HepG2 (cell line): ENCODE data around the gene FASTKD2. TPM values are rescaled to one million over a fixed set of nuclear protein-coding genes. Genes with fewer than 3 reads are reported as not detected.

ENCODE experiments used
- ATAC-seq: fragments of 200-7000 bp; cut with Tn5 transposase; 3 replicates; pipeline ENCODE4 v1.9.1; 2020; ENCODE audit warnings: mild to moderate bottlenecking, moderate library complexity
- BruUV-seq: library from RNA; stranded (reverse); fragments of 400-500 nt; replicated peaks from 2 replicates; lab custom pipeline; 2021; lab: Mats Ljungman, UMichigan
- CTCF ChIA-PET: fragments of 300-600 bp; formaldehyde crosslinking; extraction: SDS; loops from one replicate; lab custom pipeline; 2021; ENCODE audit warnings: low total read pairs, inconsistent platforms, low intra/inter-chr PET ratio; lab: Yijun Ruan, JAX
- POLR2A ChIA-PET: fragments of 350-600 bp; sonication (Branson Sonifier 250); formaldehyde crosslinking; loops from one replicate; lab custom pipeline; 2020; ENCODE audit warnings: antibody characterized with exemption, inconsistent platforms; lab: Yijun Ruan, JAX
- DNase-seq: peaks from one replicate; pipeline ENCODE4 v3.0.0-alpha.2; 2015; ENCODE audit warnings: low spot score
- FAIRE-seq: peaks from 3 replicates; lab custom pipeline; 2011; peaks lifted over from hg19 to GRCh38; lab: Jason Lieb, UNC
- H2AFZ ChIP-seq: one replicate; pipeline ENCODE4 v1.6.1; 2011; ENCODE audit warnings: low read length, inconsistent platforms
- H3K27ac ChIP-seq: fragments of 300-600 bp; 3 replicates; pipeline ENCODE4 v1.8.0; 2011; ENCODE audit warnings: mixed run types, mild to moderate bottlenecking, mixed read lengths, low read length, inconsistent platforms; ENCODE audit not compliant: insufficient read depth; ENCODE audit errors: extremely low read length
- H3K27me3 ChIP-seq, 2 experiments: fragments of 200-600 bp in 1 of 2; 2 replicates in 1 of 2; 3 replicates in 1 of 2; pipeline versions ENCODE4 v1.6.0 to v1.8.0; 2011; ENCODE audit warnings: low read length in 2 of 2, mild to moderate bottlenecking in 2 of 2, moderate library complexity in 2 of 2, inconsistent platforms in 1 of 2; ENCODE audit not compliant: insufficient read depth in 2 of 2, control insufficient read depth in 1 of 2
- H3K36me3 ChIP-seq, 2 experiments: fragments of 200-600 bp in 1 of 2; replicated peaks in 1 of 2; 2 replicates in 1 of 2; 3 replicates in 1 of 2; pipeline versions ENCODE4 v1.5.1 to v1.8.0; 2011; ENCODE audit warnings: low read length in 2 of 2, inconsistent platforms in 1 of 2; ENCODE audit not compliant: insufficient read depth in 2 of 2, control insufficient read depth in 1 of 2
- H3K4me1 ChIP-seq: 2 replicates; pipeline ENCODE4 v1.5.1; 2012; ENCODE audit warnings: low read length, inconsistent platforms; ENCODE audit not compliant: insufficient read depth
- H3K4me2 ChIP-seq: 2 replicates; pipeline ENCODE4 v1.6.0; 2011; ENCODE audit warnings: low read depth, low read length, inconsistent platforms
- H3K4me3 ChIP-seq, 3 experiments: fragments of 200-600 bp in 1 of 3; sonication (generic), shearing (Covaris generic) in 1 of 3; replicated peaks in 1 of 3; 2 replicates each; pipeline ENCODE4 v1.5.1; 2011 to 2016; ENCODE audit warnings: low read length in 3 of 3, inconsistent platforms in 2 of 3, low read depth in 2 of 3, mild to moderate bottlenecking in 2 of 3, control low read depth in 1 of 3, mixed read lengths in 1 of 3; ENCODE audit not compliant: insufficient read depth in 1 of 3
- H3K79me2 ChIP-seq: one replicate; pipeline ENCODE4 v1.6.1; 2011; ENCODE audit warnings: low read length, inconsistent platforms; ENCODE audit not compliant: insufficient read depth
- H3K9ac ChIP-seq: 2 replicates; pipeline ENCODE4 v1.6.0; 2011; ENCODE audit warnings: mild to moderate bottlenecking, low read depth, low read length, inconsistent platforms; ENCODE audit not compliant: insufficient read depth
- H3K9me3 ChIP-seq: 2 replicates; pipeline ENCODE4 v1.5.1; 2012; ENCODE audit warnings: mild to moderate bottlenecking, low read length
- H4K20me1 ChIP-seq: 2 replicates; pipeline ENCODE4 v1.6.0; 2011; ENCODE audit warnings: inconsistent platforms, mild to moderate bottlenecking, low read length, moderate library complexity; ENCODE audit not compliant: insufficient read depth
- ARID2 ChIP-seq: sonication (generic); formaldehyde crosslinking; IDR thresholded peaks from 2 replicates; pipeline ENCODE4 v1.8.1; 2022; ENCODE audit warnings: mild to moderate bottlenecking, missing genetic modification reagents, borderline replicate concordance
- ARID5B ChIP-seq: IDR thresholded peaks from 2 replicates; pipeline ENCODE4 v1.4.0; 2020; ENCODE audit warnings: mild to moderate bottlenecking, missing genetic modification reagents
- CBFB ChIP-seq: sonication (generic); formaldehyde crosslinking; IDR thresholded peaks from 2 replicates; pipeline ENCODE4 v1.4.0; 2020; ENCODE audit warnings: missing genetic modification reagents
- JDP2 ChIP-seq: sonication (generic); formaldehyde crosslinking; IDR thresholded peaks from 2 replicates; pipeline ENCODE4 v1.8.1; 2022; ENCODE audit warnings: missing genetic modification reagents, borderline replicate concordance
- NCOA1 ChIP-seq: sonication (generic); formaldehyde crosslinking; IDR thresholded peaks from 2 replicates; pipeline ENCODE4 v1.9.0; 2021; ENCODE audit warnings: missing genetic modification reagents
- NONO ChIP-seq, 2 experiments: fragments of 450-650 bp in 1 of 2; sonication (generic) in 1 of 2; formaldehyde crosslinking in 1 of 2; IDR thresholded peaks in 1 of 2; conservative IDR thresholded peaks in 1 of 2; 2 replicates each; pipeline versions ENCODE4 v1.6.1 to v1.8.0; 2017 to 2022; ENCODE audit warnings: mild to moderate bottlenecking in 1 of 2, missing genetic modification reagents in 1 of 2, moderate library complexity in 1 of 2
- RAD21 ChIP-seq: fragments of 450-650 bp; formaldehyde crosslinking; IDR thresholded peaks from 2 replicates; pipeline ENCODE4 v1.5.0; 2020; ENCODE audit warnings: mild to moderate bottlenecking
- SNAPC5 ChIP-seq: sonication (generic); formaldehyde crosslinking; IDR thresholded peaks from 2 replicates; pipeline ENCODE4 v1.8.1; 2023; ENCODE audit warnings: mild to moderate bottlenecking, missing genetic modification reagents, borderline replicate concordance
- U2AF2 ChIP-seq: fragments of 200-400 bp; formaldehyde crosslinking; IDR thresholded peaks from 2 replicates; pipeline ENCODE4 v1.6.1; 2017; ENCODE audit warnings: low read depth, mild to moderate bottlenecking, low read length
- ZNF720 ChIP-seq: sonication (generic); formaldehyde crosslinking; IDR thresholded peaks from 2 replicates; pipeline ENCODE4 v1.4.0; 2020; ENCODE audit warnings: missing genetic modification reagents
- WGBS: methylation state at CpG from one replicate; pipeline ENCODE4 v1.1.6; 2017; ENCODE audit warnings: low lambda C conversion rate; 5-methylcytosine and 5-hydroxymethylcytosine counted together
- in situ Hi-C: cut with HindIII; loops from 2 replicates; pipeline ENCODE4 v1.10.0; 2017; ENCODE audit warnings: low pct_unique_long_range_greater_than_20kb; ENCODE audit not compliant: extremely low pct_ligation_motif_present
- intact Hi-C: fragments of 100-400 bp; cut with micrococcal nuclease; formaldehyde crosslinking; loops from one replicate; pipeline ENCODE4 v1.10.0; 2022; ENCODE audit not compliant: unreplicated experiment
- polyA plus RNA-seq, 8 experiments: library from polyadenylated mRNA; depleted of rRNA in 3 of 8; stranded (reverse) in 7 of 8; unstranded in 1 of 8; fragments of >200 nt; fragmentation: Illumina TruSeq in 4 of 8; extraction: Trizol in 4 of 8; gene quantifications; 2 replicates each; pipeline versions ENCODE4 v1.2.1 to v1.2.3, GENCODE V29; 2011 to 2016; ENCODE audit warnings: low read depth in 4 of 8, missing spikeins in 1 of 8, mixed read lengths in 1 of 8; ENCODE audit not compliant: insufficient read depth in 1 of 8
- total RNA-seq, 5 experiments: library from RNA; depleted of rRNA; stranded (reverse); fragments of >200 nt; fragmentation: Illumina TruSeq; extraction: Trizol; gene quantifications; 2 replicates each; pipeline ENCODE4 v1.2.3, GENCODE V29; 2016; ENCODE audit warnings: low read depth in 1 of 5
- TF ChIP-seq, protein P1 (sequence below): IDR thresholded peaks from 2 replicates; pipeline ENCODE4 v1.6.1; 2016; ENCODE audit warnings: missing compliant biosample characterization, missing genetic modification reagents, borderline replicate concordance
- TF ChIP-seq, protein P2 (sequence below): sonication (generic); formaldehyde crosslinking; IDR thresholded peaks from 2 replicates; pipeline ENCODE4 v1.4.0; 2020; ENCODE audit warnings: low read depth, missing genetic modification reagents

Gene FASTKD2
- total and polyA plus RNA-seq, 2 of the 13 experiments (the other 11 are each of a cell fraction or from before 2014, with no cell fraction given), result 41.1 to 77.8 TPM

DNA sequence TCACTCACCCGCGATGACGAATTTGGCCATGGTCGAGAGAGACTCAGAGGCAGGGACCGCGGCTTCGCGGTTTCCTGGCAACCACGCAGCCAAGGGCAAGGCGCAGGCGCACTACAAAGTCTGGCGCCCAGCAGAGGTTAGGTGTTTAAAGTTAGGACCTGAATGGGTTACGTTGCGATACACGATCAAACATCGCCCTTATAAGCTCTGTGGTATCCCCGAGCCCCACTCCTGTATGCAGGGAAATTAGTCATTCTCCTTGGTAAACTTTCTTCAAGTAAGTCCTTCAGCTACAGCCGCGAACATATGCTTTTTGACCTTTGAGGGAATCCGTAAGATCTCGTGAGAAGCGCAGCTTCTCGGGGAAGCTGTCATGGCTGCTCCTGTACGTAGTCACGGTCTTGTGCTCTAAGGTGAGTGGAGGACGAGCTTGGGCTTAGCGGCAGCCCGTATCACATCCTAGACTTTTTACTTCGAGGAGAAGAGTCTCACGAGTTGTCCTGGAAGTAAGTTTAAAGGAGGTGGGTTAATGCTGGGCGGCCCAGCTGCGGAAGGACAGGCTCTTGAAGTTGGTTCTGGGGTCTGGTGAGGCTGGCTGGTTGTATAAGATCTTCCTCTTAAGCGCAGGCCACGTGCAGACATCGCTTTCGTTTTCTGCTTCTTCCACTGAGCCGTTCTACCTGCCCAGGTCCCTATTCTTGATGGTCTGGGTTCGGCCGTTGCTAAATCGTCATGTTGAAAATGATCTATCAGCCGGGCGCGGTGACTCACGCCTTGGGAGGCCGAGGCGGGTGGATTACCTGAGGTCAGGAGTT is at the start of gene FASTKD2, which contains the start of gene MDH1B (continued):
- TF ChIP-seq ARID5B (CRISPR knock-in tag), result peak; percentile 70; the same call in 1 of the 2 replicates
- TF ChIP-seq, all 625 proteins: peak for 331

DNA sequence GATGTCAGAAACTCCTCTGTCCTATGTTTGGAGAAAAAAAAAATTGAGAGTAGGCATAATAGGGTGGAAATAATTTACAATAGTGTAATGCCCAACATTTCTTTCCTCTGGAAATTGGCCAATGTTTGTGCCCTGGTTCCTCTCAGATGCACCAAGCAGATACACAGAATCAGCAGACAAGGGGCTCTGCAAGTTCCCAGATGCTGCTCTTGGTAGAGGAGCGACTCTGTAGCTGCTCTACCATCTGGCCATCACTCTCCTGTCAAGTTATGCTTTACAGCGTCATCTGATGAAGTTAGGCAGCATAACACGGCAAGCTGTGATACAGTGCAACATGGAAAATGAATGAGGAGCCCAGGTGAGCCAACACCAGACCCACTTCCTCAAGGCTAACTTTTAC is 48.8 kb upstream of the FASTKD2 start:
- in situ Hi-C loops, result no loop called here
- Histone ChIP-seq H2AFZ (no peak overlapping the region), H3K79me2 (no peaks in the 10 kb centered on the region), H3K27ac (no peak overlapping the region), H3K9ac (no peak overlapping the region), H3K27me3 (no peaks in the 10 kb centered on the region), H3K4me3 (no peak overlapping the region), H3K4me2 (no peak overlapping the region), H3K4me1 (no peaks in the 10 kb centered on the region), H4K20me1 (no peaks in the 10 kb centered on the region), H3K36me3 (no peaks in the 10 kb centered on the region), H3K9me3 (no peaks in the 10 kb centered on the region)
- DNase-seq (no peak), ATAC-seq (no peak), FAIRE-seq (no peak)
- WGBS, result 13% methylated on average over 3 of the region's 3 CpGs
- CTCF ChIA-PET, result no interaction called here
- POLR2A ChIA-PET, result no interaction called here
- intact Hi-C loops, result no loop called here
- BruUV-seq, result no TSS peak
- TF ChIP-seq, protein P1, sequence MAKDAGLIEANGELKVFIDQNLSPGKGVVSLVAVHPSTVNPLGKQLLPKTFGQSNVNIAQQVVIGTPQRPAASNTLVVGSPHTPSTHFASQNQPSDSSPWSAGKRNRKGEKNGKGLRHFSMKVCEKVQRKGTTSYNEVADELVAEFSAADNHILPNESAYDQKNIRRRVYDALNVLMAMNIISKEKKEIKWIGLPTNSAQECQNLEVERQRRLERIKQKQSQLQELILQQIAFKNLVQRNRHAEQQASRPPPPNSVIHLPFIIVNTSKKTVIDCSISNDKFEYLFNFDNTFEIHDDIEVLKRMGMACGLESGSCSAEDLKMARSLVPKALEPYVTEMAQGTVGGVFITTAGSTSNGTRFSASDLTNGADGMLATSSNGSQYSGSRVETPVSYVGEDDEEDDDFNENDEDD (CRISPR knock-in tag), result no peak
- TF ChIP-seq ZNF720 (CRISPR knock-in tag) (no peak), RAD21 (no peak), CBFB (CRISPR knock-in tag) (no peak), ARID2 (CRISPR knock-in tag) (no peak), NONO (IDR thresholded peaks at IDR 0.05) (no peak), NONO (CRISPR knock-in tag; conservative IDR thresholded peaks at IDR 0.05) (no peak), U2AF2 (no peak), SNAPC5 (CRISPR knock-in tag) (no peak), JDP2 (CRISPR knock-in tag) (no peak), NCOA1 (no peak)
- TF ChIP-seq, protein P2, sequence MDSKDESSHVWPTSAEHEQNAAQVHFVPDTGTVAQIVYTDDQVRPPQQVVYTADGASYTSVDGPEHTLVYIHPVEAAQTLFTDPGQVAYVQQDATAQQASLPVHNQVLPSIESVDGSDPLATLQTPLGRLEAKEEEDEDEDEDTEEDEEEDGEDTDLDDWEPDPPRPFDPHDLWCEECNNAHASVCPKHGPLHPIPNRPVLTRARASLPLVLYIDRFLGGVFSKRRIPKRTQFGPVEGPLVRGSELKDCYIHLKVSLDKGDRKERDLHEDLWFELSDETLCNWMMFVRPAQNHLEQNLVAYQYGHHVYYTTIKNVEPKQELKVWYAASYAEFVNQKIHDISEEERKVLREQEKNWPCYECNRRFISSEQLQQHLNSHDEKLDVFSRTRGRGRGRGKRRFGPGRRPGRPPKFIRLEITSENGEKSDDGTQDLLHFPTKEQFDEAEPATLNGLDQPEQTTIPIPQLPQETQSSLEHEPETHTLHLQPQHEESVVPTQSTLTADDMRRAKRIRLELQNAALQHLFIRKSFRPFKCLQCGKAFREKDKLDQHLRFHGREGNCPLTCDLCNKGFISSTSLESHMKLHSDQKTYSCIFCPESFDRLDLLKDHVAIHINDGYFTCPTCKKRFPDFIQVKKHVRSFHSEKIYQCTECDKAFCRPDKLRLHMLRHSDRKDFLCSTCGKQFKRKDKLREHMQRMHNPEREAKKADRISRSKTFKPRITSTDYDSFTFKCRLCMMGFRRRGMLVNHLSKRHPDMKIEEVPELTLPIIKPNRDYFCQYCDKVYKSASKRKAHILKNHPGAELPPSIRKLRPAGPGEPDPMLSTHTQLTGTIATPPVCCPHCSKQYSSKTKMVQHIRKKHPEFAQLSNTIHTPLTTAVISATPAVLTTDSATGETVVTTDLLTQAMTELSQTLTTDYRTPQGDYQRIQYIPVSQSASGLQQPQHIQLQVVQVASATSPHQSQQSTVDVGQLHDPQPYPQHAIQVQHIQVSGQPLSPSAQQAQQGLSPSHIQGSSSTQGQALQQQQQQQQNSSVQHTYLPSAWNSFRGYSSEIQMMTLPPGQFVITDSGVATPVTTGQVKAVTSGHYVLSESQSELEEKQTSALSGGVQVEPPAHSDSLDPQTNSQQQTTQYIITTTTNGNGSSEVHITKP, result no peak
